GM23338 (cell line): ENCODE data around the gene RIGI.

Source experiments
- CTCF ChIP-seq, 2 experiments: fragments of 200-600 bp in 1 of 2; sonication (generic) in 1 of 2; conservative IDR thresholded peaks; 2 replicates each; pipeline versions ENCODE4 v1.5.1 to v1.6.1; 2016 to 2017; ENCODE audit warnings: antibody characterized with exemption in 2 of 2, low read depth in 2 of 2, mild to moderate bottlenecking in 2 of 2, moderate library complexity in 1 of 2
- ETS1 ChIP-seq: IDR thresholded peaks from 2 replicates; pipeline ENCODE4 v1.6.1; 2016; ENCODE audit warnings: antibody characterized with exemption
- EZH2 ChIP-seq: fragments of 200-600 bp; sonication (generic); IDR thresholded peaks from one replicate; pipeline ENCODE4 v1.8.0; 2017; ENCODE audit warnings: antibody characterized with exemption, mild to moderate bottlenecking, low read depth; ENCODE audit not compliant: unreplicated experiment
- JUNB ChIP-seq: IDR thresholded peaks from one replicate; pipeline ENCODE4 v1.6.1; 2016; ENCODE audit warnings: antibody characterized with exemption; ENCODE audit not compliant: unreplicated experiment
- POLR2AphosphoS5 ChIP-seq: IDR thresholded peaks from 2 replicates; pipeline ENCODE4 v1.6.1; 2016; ENCODE audit warnings: antibody characterized with exemption, low read depth
- REST ChIP-seq: IDR thresholded peaks from one replicate; pipeline ENCODE4 v1.6.1; 2018; ENCODE audit warnings: antibody characterized with exemption; ENCODE audit not compliant: unreplicated experiment

GRCh38 chr9:32524892-32525708 lies 896 bp downstream of the RIGI start:
- TF ChIP-seq ETS1 (no peak), CTCF (conservative IDR thresholded peaks at IDR 0.05; ENCODE audit: low read depth in 2 of 2) (no peak), EZH2 (no peak), JUNB (no peak), POLR2AphosphoS5 (no peak), REST (no peak)
